AG04450 (cell line): ENCODE measurements around the gene SOX2. TPM values are rescaled to one million over a fixed set of nuclear protein-coding genes. Genes with fewer than 3 reads are reported as not detected.

Experiments used
- CTCF ChIA-PET: fragments of 300-600, 350-600 bp; formaldehyde crosslinking; extraction: SDS; loops from one replicate; lab custom pipeline; 2022; ENCODE audit warnings: antibody characterized with exemption, inconsistent platforms; lab: Charles Lee
- POLR2A ChIA-PET: fragments of 350-600 bp; formaldehyde crosslinking; extraction: SDS; loops from one replicate; lab custom pipeline; 2021; ENCODE audit warnings: antibody characterized with exemption, inconsistent platforms; lab: Yijun Ruan, JAX
- DNase-seq: peaks from one replicate; pipeline ENCODE4 v3.0.0-alpha.2; 2011; ENCODE audit warnings: low read depth, low spot score
- H3K27ac ChIP-seq: one replicate; pipeline ENCODE4 v1.5.1; 2012; ENCODE audit warnings: low read depth, low read length, control low read depth
- H3K27me3 ChIP-seq: one replicate; pipeline ENCODE4 v1.6.0; 2012; ENCODE audit warnings: low read length; ENCODE audit not compliant: control insufficient read depth, insufficient read depth
- H3K4me3 ChIP-seq: 2 replicates; pipeline ENCODE4 v1.5.1; 2011; ENCODE audit warnings: mild to moderate bottlenecking, low read depth, low read length, control low read depth
- H3K9me3 ChIP-seq: 2 replicates; pipeline ENCODE4 v1.5.1; 2012; ENCODE audit warnings: low read length; ENCODE audit not compliant: control insufficient read depth, insufficient read depth
- CTCF ChIP-seq: IDR thresholded peaks from 2 replicates; pipeline ENCODE4 v1.5.1; 2011; ENCODE audit warnings: low read depth, low read length, control low read depth, inconsistent platforms
- polyA plus RNA-seq: library from polyadenylated mRNA; depleted of rRNA; stranded (reverse); fragments of >200 nt; gene quantifications from 2 replicates; pipeline ENCODE4 v1.2.3, GENCODE V29; 2011

The SOX2 gene
- polyA plus RNA-seq, 1 experiment: not detected

GRCh38 chr3:181690769-181691168 lies 21.0 kb upstream of the SOX2 start:
- DNase-seq: no peak
- Histone ChIP-seq H3K27me3 (peaks cover 13% of the 10 kb centered on the region), H3K27ac (no peak overlapping the region), H3K4me3 (no peak overlapping the region), H3K9me3 (no peaks in the 10 kb centered on the region; the same call in 1 of the 2 replicates)
- ChIA-PET POLR2A (no interaction called here), CTCF (interaction anchor here (1.4 to 1.7 kb wide), 2 partner anchors 10 to 18 kb away, joined by 6 to 8 read pairs; no protein-coding TSS in a partner anchor)
- TF ChIP-seq CTCF: no peak

- TF ChIP-seq CTCF: no peak
- H3K9me3 ChIP-seq: no peaks in the 10 kb centered on the region; the same call in 1 of the 2 replicates
- no peak overlapping the region for H3K27ac ChIP-seq
- H3K4me3 ChIP-seq: no peak overlapping the region
- peaks cover 25% of the 10 kb centered on the region for H3K27me3 ChIP-seq
- POLR2A ChIA-PET: no interaction called here
- CTCF ChIA-PET: no interaction called here
- no peak for DNase-seq
Measured at GRCh38 chr3:181691901-181692300, 19.8 kb upstream of the SOX2 start.

- no peak for TF ChIP-seq CTCF
- CTCF ChIA-PET: no interaction called here
- no peak overlapping the region for H3K27ac ChIP-seq
- no peak overlapping the region for H3K4me3 ChIP-seq
- no peaks in the 10 kb centered on the region; the same call in 1 of the 2 replicates for H3K9me3 ChIP-seq
- peaks cover 25% of the 10 kb centered on the region for H3K27me3 ChIP-seq
- POLR2A ChIA-PET: no interaction called here
- DNase-seq: no peak
Measured at GRCh38 chr3:181692311-181693145, 19.2 kb upstream of the SOX2 start.

GRCh38 chr3:181693280-181693679 lies 18.4 kb upstream of the SOX2 start:
- Histone ChIP-seq H3K9me3 (no peaks in the 10 kb centered on the region; the same call in 1 of the 2 replicates), H3K27me3 (peaks cover 29% of the 10 kb centered on the region), H3K4me3 (no peak overlapping the region), H3K27ac (no peak overlapping the region)
- ChIA-PET POLR2A (no interaction called here), CTCF (interaction anchor here (1.0 kb wide), 1 partner anchor 8 kb away, joined by 3 read pairs; no protein-coding TSS in a partner anchor)
- no peak for TF ChIP-seq CTCF
- DNase-seq: no peak
